OCI-LY7 (cell line): ENCODE measurements around the gene AADACL3.

Experiments
- CTCF ChIP-seq: fragments of 200-600 bp; sonication (generic); conservative IDR thresholded peaks from 2 replicates; pipeline ENCODE4 v1.5.1; 2014; ENCODE audit warnings: mild to moderate bottlenecking, antibody characterized with exemption, low read length, moderate library complexity, mixed read lengths
- EZH2phosphoT487 ChIP-seq: fragments of 200-600 bp; sonication (generic); IDR thresholded peaks from 2 replicates; pipeline ENCODE4 v1.6.1; 2018; ENCODE audit warnings: low read depth, borderline replicate concordance, mild to moderate bottlenecking, mixed run types, antibody characterized with exemption, low read length, moderate library complexity, mixed read lengths

- TF ChIP-seq EZH2phosphoT487 (no peak), CTCF (no peak)
These were observed 6.8 kb upstream of the AADACL3 start for GRCh38 chr1:12709091-12709491.
